VCaP (cell line): ENCODE data around the gene CDK15.

Experiments
- H3K27ac ChIP-seq: fragments of 450-650 bp; 2 replicates; pipeline ENCODE4 v1.5.1; 2017
- CTCF ChIP-seq: fragments of 450-650 bp; conservative IDR thresholded peaks from 2 replicates; pipeline ENCODE4 v1.5.1; 2017; ENCODE audit warnings: mild to moderate bottlenecking, moderate library complexity

CDK15 gene

GRCh38 chr2:201857326-201857725 lies 51.0 kb downstream of the CDK15 start:
- no peak for TF ChIP-seq CTCF
- H3K27ac ChIP-seq: no peak overlapping the region

GRCh38 chr2:201858281-201859184 lies 52.2 kb downstream of the CDK15 start:
- H3K27ac ChIP-seq: no peak overlapping the region
- no peak for TF ChIP-seq CTCF

- H3K27ac ChIP-seq: no peak overlapping the region
These were observed 53.6 kb downstream of the CDK15 start for GRCh38 chr2:201859949-201860348.

GRCh38 chr2:201860636-201861066 lies 54.3 kb downstream of the CDK15 start:
- peak; percentile 89 for TF ChIP-seq CTCF
- H3K27ac ChIP-seq: no peak overlapping the region

More at GRCh38 chr2:201859949-201860348, 53.6 kb downstream of the CDK15 start:
- no peak for TF ChIP-seq CTCF

GRCh38 chr2:201862843-201863242 lies 56.5 kb downstream of the CDK15 start:
- TF ChIP-seq CTCF: no peak
- no peak overlapping the region for H3K27ac ChIP-seq

GRCh38 chr2:201866643-201867473 lies 60.5 kb downstream of the CDK15 start:
- TF ChIP-seq CTCF: no peak

GRCh38 chr2:201871471-201871870 lies 65.1 kb downstream of the CDK15 start:
- no peak for TF ChIP-seq CTCF
- no peak overlapping the region for H3K27ac ChIP-seq

More at GRCh38 chr2:201866643-201867473, 60.5 kb downstream of the CDK15 start:
- H3K27ac ChIP-seq: no peak overlapping the region
